ENCODE measurements around the gene STOM.

Gene STOM

GRCh38 chr9:121318631-121319382, 51.2 kb downstream of the STOM start:
- DNase-seq: no peak

- no peak for DNase-seq
Measured at GRCh38 chr9:121317737-121318630, 52.1 kb downstream of the STOM start.

DNA sequence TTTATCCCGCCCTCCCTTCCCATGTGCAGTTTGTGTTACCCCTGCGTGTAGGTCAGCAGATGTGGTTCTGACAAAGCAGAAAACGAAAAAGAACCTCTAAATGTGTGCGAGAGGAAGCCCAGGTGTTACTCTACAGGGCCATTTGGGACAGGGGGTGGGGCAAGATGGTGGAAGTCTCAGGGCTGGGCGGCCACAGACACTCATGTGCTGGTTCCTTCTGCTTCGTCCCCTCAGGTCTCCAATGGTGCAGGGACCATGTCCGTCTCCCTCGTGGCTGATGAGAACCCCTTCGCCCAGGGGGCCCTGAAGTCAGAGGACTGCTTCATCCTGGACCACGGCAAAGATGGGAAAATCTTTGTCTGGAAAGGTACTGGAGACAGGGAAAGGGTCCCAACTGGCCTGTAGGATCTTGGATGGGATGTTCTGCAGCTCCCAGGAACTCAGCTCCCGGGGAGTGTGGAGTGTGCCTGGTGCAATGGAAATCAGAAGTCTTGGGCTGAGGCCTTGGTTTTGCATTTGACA, 53.1 kb downstream of the STOM start:
- DNase-seq: no peak

DNA sequence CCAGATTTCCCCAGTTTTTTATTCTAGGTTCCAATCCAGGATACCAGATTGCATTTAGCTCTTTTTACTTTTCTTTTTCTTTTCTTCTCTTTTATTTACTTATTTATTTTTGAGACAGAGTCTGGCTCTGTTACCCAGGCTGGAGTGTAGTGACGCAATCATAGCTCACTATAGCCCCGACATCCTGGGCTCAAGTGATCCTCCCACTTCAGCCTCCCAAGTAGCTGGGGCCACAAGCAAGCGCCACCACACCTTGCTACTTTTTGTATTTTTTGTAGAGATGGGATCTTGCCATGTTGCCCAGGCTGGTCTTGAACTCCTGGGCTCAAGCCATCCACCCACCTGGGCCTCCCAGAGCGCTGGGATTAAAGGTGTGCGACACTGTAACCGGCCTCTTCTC, 53.7 kb downstream of the STOM start:
- no peak for DNase-seq

- no peak for DNase-seq
Measured at GRCh38 chr9:121313458-121314152, 56.4 kb downstream of the STOM start.

DNA sequence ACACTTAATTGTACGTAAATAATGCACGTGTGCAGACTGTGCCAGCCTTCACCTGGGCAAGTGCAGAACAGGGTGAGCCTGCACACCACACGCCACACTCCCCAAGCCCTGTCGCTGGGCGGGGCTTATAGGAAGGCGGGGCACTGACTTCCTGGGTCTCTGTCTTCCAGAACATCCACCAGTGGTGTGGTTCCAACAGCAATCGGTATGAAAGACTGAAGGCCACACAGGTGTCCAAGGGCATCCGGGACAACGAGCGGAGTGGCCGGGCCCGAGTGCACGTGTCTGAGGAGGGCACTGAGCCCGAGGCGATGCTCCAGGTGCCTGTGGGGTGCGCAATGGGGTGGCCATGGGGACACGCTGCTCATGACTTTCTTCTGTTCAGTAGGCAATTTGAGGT, 57.9 kb downstream of the STOM start:
- DNase-seq: no peak

- no peak for DNase-seq
Measured at GRCh38 chr9:121310571-121310970, 59.5 kb downstream of the STOM start.

DNA sequence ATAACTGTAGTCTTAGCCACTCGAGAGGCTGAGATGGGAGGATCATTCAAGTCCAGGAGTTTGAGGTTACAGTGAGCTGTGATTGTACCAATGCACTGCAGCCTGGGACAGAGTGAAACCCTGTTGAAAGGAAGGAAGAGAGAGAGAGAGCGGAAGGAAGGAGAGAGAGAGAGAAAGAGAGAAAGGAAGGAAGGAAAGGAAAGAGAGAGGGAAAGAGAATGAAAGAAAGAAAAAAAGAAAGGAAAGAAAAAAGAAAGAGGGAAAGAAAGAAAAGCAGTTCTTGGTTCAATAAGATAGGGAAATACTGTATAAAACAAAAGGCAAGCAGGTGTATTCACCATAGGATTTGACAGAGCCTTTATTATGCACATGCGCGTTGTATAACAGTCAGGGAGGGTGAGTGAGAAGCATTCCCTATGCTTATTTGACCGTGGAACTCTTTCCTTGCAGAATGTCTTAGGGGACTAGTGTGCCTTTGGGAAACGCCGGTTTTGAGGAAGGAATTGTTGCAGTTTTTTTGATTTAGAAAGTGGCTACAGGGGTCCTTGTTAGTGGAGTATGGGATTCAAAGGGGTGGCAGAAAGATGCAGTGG, 60.1 kb downstream of the STOM start:
- no peak for DNase-seq

GRCh38 chr9:121309171-121309570, 60.9 kb downstream of the STOM start:
- DNase-seq: no peak

- no peak for DNase-seq
Measured at GRCh38 chr9:121308765-121309164, 61.3 kb downstream of the STOM start.

GRCh38 chr9:121307976-121308375, 62.1 kb downstream of the STOM start:
- DNase-seq: no peak

GRCh38 chr9:121305269-121305994, 64.6 kb downstream of the STOM start:
- DNase-seq: no peak

GRCh38 chr9:121304707-121305106, 65.3 kb downstream of the STOM start:
- no peak for DNase-seq

DNA sequence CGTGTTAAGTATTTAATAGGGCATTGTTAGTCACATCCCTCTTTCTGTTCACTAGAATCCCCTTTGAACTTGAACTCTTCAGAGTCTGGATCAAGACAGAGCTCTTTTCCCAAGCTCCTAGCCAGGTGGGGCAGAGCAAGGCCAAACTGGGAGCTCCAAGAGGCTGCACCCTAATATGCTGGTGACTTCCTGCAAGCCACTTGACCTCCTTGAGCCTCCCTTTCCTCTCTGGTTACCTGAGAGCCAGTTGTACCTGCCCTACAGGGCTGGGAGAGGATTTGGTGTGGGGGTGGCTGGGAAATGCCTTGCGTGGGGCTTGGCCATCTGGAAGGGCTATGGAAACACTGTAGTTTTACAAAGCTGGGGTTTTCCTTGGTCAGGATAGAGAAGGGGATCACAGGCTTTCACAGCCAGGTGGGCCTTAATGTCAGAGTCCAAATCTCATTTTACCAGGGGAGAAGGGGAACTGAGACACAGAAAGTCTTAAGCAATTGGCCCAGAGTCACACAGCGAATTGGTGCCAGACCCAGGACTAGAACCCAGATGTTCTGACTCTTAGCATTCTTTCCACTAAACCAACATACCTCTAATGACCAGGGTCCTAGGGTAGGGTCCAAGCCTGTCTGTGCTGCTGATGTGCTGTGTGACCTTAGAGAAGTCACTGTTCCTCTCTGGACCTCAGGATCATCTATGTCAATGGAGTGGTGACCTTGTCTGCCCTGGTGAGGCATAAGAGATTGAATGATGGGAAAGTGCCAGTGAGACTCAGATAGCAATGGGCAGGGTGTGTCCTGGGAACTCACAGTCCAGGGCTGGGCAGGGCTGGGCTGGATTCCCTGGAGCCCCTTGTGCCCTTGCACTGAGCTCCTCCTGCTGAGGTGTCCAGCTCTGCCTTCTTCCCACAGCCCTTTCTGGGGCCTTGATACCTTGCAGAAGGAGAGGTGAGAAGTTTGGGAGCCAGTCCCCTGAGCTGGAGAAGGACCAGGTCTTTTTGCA, 66.3 kb downstream of the STOM start:
- DNase-seq: no peak

- no peak for DNase-seq
Measured at GRCh38 chr9:121302786-121303185, 67.3 kb downstream of the STOM start.

GRCh38 chr9:121302341-121302740, 67.7 kb downstream of the STOM start:
- no peak for DNase-seq

GRCh38 chr9:121301881-121302286, 68.2 kb downstream of the STOM start:
- DNase-seq: no peak

GRCh38 chr9:121300283-121301119, 69.5 kb downstream of the STOM start:
- DNase-seq: no peak

GRCh38 chr9:121299467-121300282, 70.4 kb downstream of the STOM start:
- DNase-seq: no peak
